BJ (cell line): ENCODE measurements around the gene GLT1D1. TPM values are rescaled to one million over a fixed set of nuclear protein-coding genes. Genes with fewer than 3 reads are reported as not detected.

Experiments
- CTCF ChIA-PET: fragments of 350-600 bp; formaldehyde crosslinking; extraction: SDS; loops from one replicate; lab custom pipeline; 2021; ENCODE audit warnings: antibody characterized with exemption, inconsistent platforms; lab: Yijun Ruan, JAX
- POLR2A ChIA-PET: fragments of 300-600 bp; sonication (Branson Sonifier 250); formaldehyde crosslinking; extraction: SDS; loops from one replicate; lab custom pipeline; 2021; ENCODE audit warnings: antibody characterized with exemption; lab: Charles Lee
- DNase-seq: peaks from one replicate; pipeline ENCODE4 v3.0.0-alpha.2; 2011; ENCODE audit warnings: low read depth
- H3K27me3 ChIP-seq: 2 replicates; pipeline ENCODE4 v1.6.0; 2011; ENCODE audit warnings: low read length; ENCODE audit not compliant: control insufficient read depth, insufficient read depth
- H3K36me3 ChIP-seq: 2 replicates; pipeline ENCODE4 v1.5.1; 2011; ENCODE audit warnings: low read length; ENCODE audit not compliant: control insufficient read depth, insufficient read depth
- H3K4me3 ChIP-seq: 2 replicates; pipeline ENCODE4 v1.5.1; 2011; ENCODE audit warnings: low read depth, mild to moderate bottlenecking, control low read depth, low read length
- polyA plus RNA-seq: library from polyadenylated mRNA; depleted of rRNA; stranded (reverse); fragments of >200 nt; gene quantifications from 2 replicates; pipeline ENCODE4 v1.2.3, GENCODE V29; 2011
- TF ChIP-seq, protein P1 (sequence below): IDR thresholded peaks from 2 replicates; pipeline ENCODE4 v1.5.1; 2011; ENCODE audit warnings: low read depth, mild to moderate bottlenecking, control low read depth, inconsistent platforms, low read length, moderate library complexity; ENCODE audit not compliant: insufficient read depth

The GLT1D1 gene
- polyA plus RNA-seq, 1 experiment: not detected

DNA sequence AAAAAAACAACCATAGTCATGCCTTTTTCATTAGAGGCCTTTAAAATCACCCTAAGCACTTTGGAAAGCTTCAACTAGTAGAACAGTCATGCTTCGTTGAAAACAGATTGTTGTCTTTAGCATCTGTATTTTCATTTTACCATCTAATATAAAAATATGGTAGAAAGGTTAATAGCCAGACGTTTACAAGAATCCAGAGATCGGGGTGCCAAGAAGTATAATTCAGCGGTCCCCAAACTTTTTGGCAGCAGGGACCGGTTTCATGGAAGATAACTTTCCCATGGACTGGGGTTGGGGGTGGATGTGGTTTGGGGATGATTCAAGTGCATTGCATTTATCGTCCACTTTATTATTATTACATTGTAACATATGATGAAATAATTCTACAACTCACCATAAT is 138.4 kb downstream of the GLT1D1 start:
- ChIA-PET POLR2A (no interaction called here), CTCF (no interaction called here)
- no peak overlapping the region for H3K4me3 ChIP-seq
- DNase-seq: no peak
- no peaks in the 10 kb centered on the region for H3K36me3 ChIP-seq
- no peaks in the 10 kb centered on the region for H3K27me3 ChIP-seq
- TF ChIP-seq, protein P1, sequence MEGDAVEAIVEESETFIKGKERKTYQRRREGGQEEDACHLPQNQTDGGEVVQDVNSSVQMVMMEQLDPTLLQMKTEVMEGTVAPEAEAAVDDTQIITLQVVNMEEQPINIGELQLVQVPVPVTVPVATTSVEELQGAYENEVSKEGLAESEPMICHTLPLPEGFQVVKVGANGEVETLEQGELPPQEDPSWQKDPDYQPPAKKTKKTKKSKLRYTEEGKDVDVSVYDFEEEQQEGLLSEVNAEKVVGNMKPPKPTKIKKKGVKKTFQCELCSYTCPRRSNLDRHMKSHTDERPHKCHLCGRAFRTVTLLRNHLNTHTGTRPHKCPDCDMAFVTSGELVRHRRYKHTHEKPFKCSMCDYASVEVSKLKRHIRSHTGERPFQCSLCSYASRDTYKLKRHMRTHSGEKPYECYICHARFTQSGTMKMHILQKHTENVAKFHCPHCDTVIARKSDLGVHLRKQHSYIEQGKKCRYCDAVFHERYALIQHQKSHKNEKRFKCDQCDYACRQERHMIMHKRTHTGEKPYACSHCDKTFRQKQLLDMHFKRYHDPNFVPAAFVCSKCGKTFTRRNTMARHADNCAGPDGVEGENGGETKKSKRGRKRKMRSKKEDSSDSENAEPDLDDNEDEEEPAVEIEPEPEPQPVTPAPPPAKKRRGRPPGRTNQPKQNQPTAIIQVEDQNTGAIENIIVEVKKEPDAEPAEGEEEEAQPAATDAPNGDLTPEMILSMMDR: no peak

DNA sequence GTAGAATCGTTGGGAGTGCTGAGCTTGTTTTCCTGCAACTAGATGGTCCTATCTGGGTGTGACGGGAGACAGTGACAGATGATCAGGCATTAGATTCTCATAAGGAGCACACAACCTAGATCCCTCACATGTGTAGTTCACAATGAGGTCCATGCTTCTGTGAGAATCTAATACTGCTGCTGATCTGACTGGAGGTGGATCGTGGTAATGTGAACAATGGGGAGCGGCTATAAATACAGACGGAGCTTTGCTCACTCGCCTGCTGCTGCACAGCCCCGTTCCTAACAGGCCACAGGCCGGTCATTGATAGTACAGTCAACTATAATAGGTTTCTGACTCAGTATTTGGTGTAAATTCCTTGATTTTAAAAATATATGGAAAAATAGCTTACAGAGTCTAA is 138.8 kb downstream of the GLT1D1 start:
- CTCF ChIA-PET: no interaction called here
- TF ChIP-seq, protein P1: no peak
- H3K4me3 ChIP-seq: no peak overlapping the region
- POLR2A ChIA-PET: no interaction called here
- H3K36me3 ChIP-seq: no peaks in the 10 kb centered on the region
- no peak for DNase-seq
- no peaks in the 10 kb centered on the region for H3K27me3 ChIP-seq

DNA sequence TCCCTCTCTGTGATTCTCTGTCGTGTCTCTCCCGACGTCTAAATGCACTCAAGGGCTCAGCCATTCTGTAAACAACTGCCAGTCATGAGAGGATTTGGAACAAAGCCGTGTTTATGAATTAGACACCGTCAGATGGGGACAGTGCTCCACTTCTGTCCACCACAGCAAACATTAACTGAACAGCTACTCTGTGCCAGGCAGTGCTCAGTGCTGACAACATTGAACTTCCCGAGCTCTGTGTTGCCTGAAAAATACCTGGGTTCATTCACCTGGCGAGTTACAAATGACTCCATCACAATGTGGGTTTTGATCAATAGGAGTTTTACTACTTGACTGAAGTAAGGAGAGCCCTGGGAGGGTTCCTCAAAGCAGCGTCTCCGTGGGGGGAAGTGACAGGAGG is 139.3 kb downstream of the GLT1D1 start:
- Histone ChIP-seq H3K36me3 (no peaks in the 10 kb centered on the region), H3K27me3 (no peaks in the 10 kb centered on the region), H3K4me3 (no peak overlapping the region)
- ChIA-PET POLR2A (no interaction called here), CTCF (no interaction called here)
- TF ChIP-seq, protein P1: no peak
- DNase-seq: no peak

DNA sequence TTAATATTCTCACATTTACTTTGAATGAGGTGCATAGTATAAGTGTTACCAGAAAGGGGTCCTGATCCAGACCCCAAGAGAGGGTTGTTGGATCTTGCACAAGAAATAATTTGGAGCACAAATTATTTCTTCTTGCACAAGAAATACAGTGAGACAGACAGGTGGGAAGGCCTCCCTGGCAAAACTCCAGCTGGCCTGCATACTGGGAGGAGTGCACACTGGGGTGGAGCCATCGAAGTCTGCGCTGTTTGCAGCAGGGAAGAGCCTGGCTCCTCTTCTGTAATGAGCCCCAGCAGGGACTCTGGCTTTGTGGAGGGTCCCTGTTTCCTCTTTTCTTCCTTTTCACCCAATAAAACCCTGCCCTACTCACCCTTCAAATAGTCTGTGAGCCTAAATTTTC is 141.6 kb downstream of the GLT1D1 start:
- POLR2A ChIA-PET: no interaction called here
- Histone ChIP-seq H3K27me3 (no peaks in the 10 kb centered on the region), H3K36me3 (no peaks in the 10 kb centered on the region), H3K4me3 (no peak overlapping the region)
- TF ChIP-seq, protein P1: no peak
- no peak for DNase-seq
- CTCF ChIA-PET: no interaction called here

DNA sequence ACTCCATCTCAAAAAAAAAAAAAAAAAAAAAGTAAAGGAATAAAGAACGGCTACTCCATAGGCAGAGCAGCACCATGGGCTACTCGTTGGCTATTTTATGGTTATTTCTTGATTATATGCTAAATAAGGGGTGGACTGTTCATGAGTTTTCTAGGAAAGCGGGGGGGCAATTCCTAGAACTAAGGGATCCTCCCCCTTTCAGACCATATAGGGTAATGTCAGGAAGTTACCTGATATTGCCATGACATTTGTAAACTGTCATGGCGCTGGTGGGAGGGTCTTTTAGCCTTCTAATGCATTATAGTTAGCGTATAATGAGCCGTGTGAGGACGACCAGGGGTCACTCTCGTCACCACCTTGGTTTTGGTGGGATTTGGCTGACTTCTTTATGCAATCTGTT is 142.3 kb downstream of the GLT1D1 start:
- Histone ChIP-seq H3K36me3 (no peaks in the 10 kb centered on the region), H3K4me3 (no peak overlapping the region), H3K27me3 (no peaks in the 10 kb centered on the region)
- ChIA-PET CTCF (no interaction called here), POLR2A (no interaction called here)
- no peak for DNase-seq
- TF ChIP-seq, protein P1: no peak
